Activated T-cell treated with anti-CD3 and anti-CD28 coated beads, Interleukin-2, amount 50 U/mL, for 24 hours (primary cell): ENCODE data around the gene ADIPOR1.
A peak's percentile ranks its signal among the peaks of the same experiment; 100 is the strongest.
"Not testable (repeated sequence)": the region's sequence is repeated elsewhere in the genome, so short reads cannot be mapped to it uniquely, and the experiment has no call there.

Experiments
- DNase-seq: peaks from one replicate; pipeline ENCODE4 v3.0.0-alpha.2; 2020
- H3K27ac Mint-ChIP-seq: 2 replicates; pipeline ENCODE4 v1.8.0; 2020; ENCODE audit warnings: mild to moderate bottlenecking, mixed read lengths
- H3K27me3 Mint-ChIP-seq: 2 replicates; pipeline ENCODE4 v1.8.0; 2020; ENCODE audit warnings: mixed read lengths
- H3K36me3 Mint-ChIP-seq: 2 replicates; pipeline ENCODE4 v1.8.0; 2020; ENCODE audit warnings: low read depth, mixed read lengths
- H3K4me1 Mint-ChIP-seq: 2 replicates; pipeline ENCODE4 v1.8.0; 2020; ENCODE audit warnings: low read depth, mixed read lengths
- H3K4me3 Mint-ChIP-seq: 2 replicates; pipeline ENCODE4 v1.8.0; 2020; ENCODE audit warnings: mild to moderate bottlenecking, moderate library complexity, mixed read lengths
- H3K9me3 Mint-ChIP-seq: 2 replicates; pipeline ENCODE4 v1.8.0; 2020; ENCODE audit warnings: mixed read lengths

ADIPOR1 gene

GRCh38 chr1:202986120-202986519, 28.0 kb upstream of the ADIPOR1 start:
- not testable (repeated sequence) for H3K4me1 Mint-ChIP-seq, H3K4me3 Mint-ChIP-seq, DNase-seq, H3K36me3 Mint-ChIP-seq, H3K27me3 Mint-ChIP-seq, H3K27ac Mint-ChIP-seq, H3K9me3 Mint-ChIP-seq

GRCh38 chr1:202982715-202983430, 24.8 kb upstream of the ADIPOR1 start:
- Mint-ChIP-seq H3K4me3 (no peak overlapping the region), H3K4me1 (peaks cover 3% of the 10 kb centered on the region), H3K27ac (no peak overlapping the region), H3K27me3 (peaks cover 13% of the 10 kb centered on the region), H3K9me3 (no peaks in the 10 kb centered on the region), H3K36me3 (no peaks in the 10 kb centered on the region)
- no peak for DNase-seq

- H3K27ac Mint-ChIP-seq = no peak overlapping the region
These were observed 23.8 kb upstream of the ADIPOR1 start for GRCh38 chr1:202981939-202982338.

GRCh38 chr1:202979459-202979858, 21.3 kb upstream of the ADIPOR1 start:
- Mint-ChIP-seq H3K27ac (no peak overlapping the region), H3K4me3 (no peak overlapping the region), H3K4me1 (peaks cover 3% of the 10 kb centered on the region), H3K9me3 (no peaks in the 10 kb centered on the region), H3K27me3 (peaks cover 17% of the 10 kb centered on the region), H3K36me3 (no peaks in the 10 kb centered on the region)
- DNase-seq = no peak

More at GRCh38 chr1:202981939-202982338, 23.8 kb upstream of the ADIPOR1 start:
- H3K27me3 Mint-ChIP-seq = peaks cover 19% of the 10 kb centered on the region
- H3K9me3 Mint-ChIP-seq = no peaks in the 10 kb centered on the region
- peaks cover 3% of the 10 kb centered on the region for H3K4me1 Mint-ChIP-seq
- DNase-seq = no peak
- no peaks in the 10 kb centered on the region for H3K36me3 Mint-ChIP-seq
- H3K4me3 Mint-ChIP-seq = no peak overlapping the region

- Mint-ChIP-seq H3K27ac (no peak overlapping the region), H3K4me3 (no peak overlapping the region), H3K9me3 (no peaks in the 10 kb centered on the region), H3K4me1 (no peaks in the 10 kb centered on the region), H3K27me3 (peaks cover 17% of the 10 kb centered on the region), H3K36me3 (no peaks in the 10 kb centered on the region)
- DNase-seq = no peak
These were observed 18.5 kb upstream of the ADIPOR1 start for GRCh38 chr1:202976633-202977032.

GRCh38 chr1:202974856-202975255, 16.7 kb upstream of the ADIPOR1 start:
- no peak overlapping the region for H3K4me3 Mint-ChIP-seq
- no peak overlapping the region for H3K27ac Mint-ChIP-seq
- H3K9me3 Mint-ChIP-seq = no peaks in the 10 kb centered on the region
- no peak for DNase-seq
- no peaks in the 10 kb centered on the region for H3K4me1 Mint-ChIP-seq
- no peaks in the 10 kb centered on the region for H3K36me3 Mint-ChIP-seq
- H3K27me3 Mint-ChIP-seq = peaks cover 14% of the 10 kb centered on the region

GRCh38 chr1:202972046-202972445, 13.9 kb upstream of the ADIPOR1 start:
- Mint-ChIP-seq H3K4me3 (no peak overlapping the region), H3K27me3 (peaks cover under 1% of the 10 kb centered on the region), H3K9me3 (no peaks in the 10 kb centered on the region), H3K4me1 (peaks cover 19% of the 10 kb centered on the region), H3K27ac (no peak overlapping the region), H3K36me3 (no peaks in the 10 kb centered on the region)
- no peak for DNase-seq

- no peak for DNase-seq
- Mint-ChIP-seq H3K36me3 (peaks cover 22% of the 10 kb centered on the region), H3K27ac (no peak overlapping the region), H3K27me3 (no peaks in the 10 kb centered on the region), H3K4me1 (peaks cover 38% of the 10 kb centered on the region), H3K9me3 (no peaks in the 10 kb centered on the region), H3K4me3 (no peak overlapping the region)
These were observed 10.8 kb upstream of the ADIPOR1 start for GRCh38 chr1:202968895-202969295.

GRCh38 chr1:202968351-202968750, 10.2 kb upstream of the ADIPOR1 start:
- Mint-ChIP-seq H3K9me3 (no peaks in the 10 kb centered on the region), H3K4me1 (peaks cover 38% of the 10 kb centered on the region), H3K27me3 (no peaks in the 10 kb centered on the region), H3K27ac (no peak overlapping the region), H3K4me3 (peak overlapping the region; percentile 83), H3K36me3 (peaks cover 28% of the 10 kb centered on the region)
- DNase-seq = no peak

- Mint-ChIP-seq H3K27me3 (no peaks in the 10 kb centered on the region), H3K4me1 (peaks cover 38% of the 10 kb centered on the region), H3K4me3 (peak overlapping the region; percentile 83), H3K36me3 (peaks cover 34% of the 10 kb centered on the region), H3K27ac (peak overlapping the region; percentile 90), H3K9me3 (no peaks in the 10 kb centered on the region)
- DNase-seq = no peak
These were observed 9.7 kb upstream of the ADIPOR1 start for GRCh38 chr1:202967684-202968281.

- Mint-ChIP-seq H3K27me3 (no peaks in the 10 kb centered on the region), H3K9me3 (no peaks in the 10 kb centered on the region), H3K4me1 (peaks cover 38% of the 10 kb centered on the region), H3K4me3 (peak overlapping the region; percentile 81), H3K36me3 (peaks cover 45% of the 10 kb centered on the region), H3K27ac (peak overlapping the region; percentile 84)
- no peak for DNase-seq
These were observed 8.1 kb upstream of the ADIPOR1 start for GRCh38 chr1:202966006-202966898.

- peak overlapping the region; percentile 48 for H3K27ac Mint-ChIP-seq
- H3K36me3 Mint-ChIP-seq = peaks cover 52% of the 10 kb centered on the region
- H3K9me3 Mint-ChIP-seq = no peaks in the 10 kb centered on the region
These were observed 7.3 kb upstream of the ADIPOR1 start for GRCh38 chr1:202965422-202965821.

GRCh38 chr1:202964791-202965410, 6.8 kb upstream of the ADIPOR1 start:
- Mint-ChIP-seq H3K36me3 (peaks cover 52% of the 10 kb centered on the region), H3K27me3 (no peaks in the 10 kb centered on the region), H3K4me3 (peak overlapping the region; percentile 81), H3K27ac (peak overlapping the region; percentile 48), H3K9me3 (no peaks in the 10 kb centered on the region), H3K4me1 (peaks cover 38% of the 10 kb centered on the region)
- no peak for DNase-seq

More at GRCh38 chr1:202965422-202965821, 7.3 kb upstream of the ADIPOR1 start:
- peaks cover 38% of the 10 kb centered on the region for H3K4me1 Mint-ChIP-seq
- H3K27me3 Mint-ChIP-seq = no peaks in the 10 kb centered on the region
- peak overlapping the region; percentile 81 for H3K4me3 Mint-ChIP-seq
- no peak for DNase-seq

GRCh38 chr1:202961220-202961880, 3.2 kb upstream of the ADIPOR1 start:
- Mint-ChIP-seq H3K4me3 (no peak overlapping the region), H3K27me3 (no peaks in the 10 kb centered on the region), H3K9me3 (no peaks in the 10 kb centered on the region), H3K27ac (no peak overlapping the region), H3K36me3 (peaks cover 61% of the 10 kb centered on the region), H3K4me1 (peaks cover 37% of the 10 kb centered on the region)
- DNase-seq = no peak
